AG04450 (cell line): Measurements from ENCODE around the gene SETD7. TPM values are rescaled to one million over a fixed set of nuclear protein-coding genes. Genes with fewer than 3 reads are reported as not detected.

Source experiments
- CTCF ChIA-PET: fragments of 300-600, 350-600 bp; formaldehyde crosslinking; extraction: SDS; loops from one replicate; lab custom pipeline; 2022; ENCODE audit warnings: antibody characterized with exemption, inconsistent platforms; lab: Charles Lee
- POLR2A ChIA-PET: fragments of 350-600 bp; formaldehyde crosslinking; extraction: SDS; loops from one replicate; lab custom pipeline; 2021; ENCODE audit warnings: antibody characterized with exemption, inconsistent platforms; lab: Yijun Ruan, JAX
- DNase-seq: peaks from one replicate; pipeline ENCODE4 v3.0.0-alpha.2; 2011; ENCODE audit warnings: low read depth, low spot score
- H3K27ac ChIP-seq: one replicate; pipeline ENCODE4 v1.5.1; 2012; ENCODE audit warnings: low read depth, low read length, control low read depth
- H3K27me3 ChIP-seq: one replicate; pipeline ENCODE4 v1.6.0; 2012; ENCODE audit warnings: low read length; ENCODE audit not compliant: control insufficient read depth, insufficient read depth
- H3K4me3 ChIP-seq: 2 replicates; pipeline ENCODE4 v1.5.1; 2011; ENCODE audit warnings: mild to moderate bottlenecking, low read depth, low read length, control low read depth
- H3K9me3 ChIP-seq: 2 replicates; pipeline ENCODE4 v1.5.1; 2012; ENCODE audit warnings: low read length; ENCODE audit not compliant: control insufficient read depth, insufficient read depth
- CTCF ChIP-seq: IDR thresholded peaks from 2 replicates; pipeline ENCODE4 v1.5.1; 2011; ENCODE audit warnings: low read depth, low read length, control low read depth, inconsistent platforms
- polyA plus RNA-seq: library from polyadenylated mRNA; depleted of rRNA; stranded (reverse); fragments of >200 nt; gene quantifications from 2 replicates; pipeline ENCODE4 v1.2.3, GENCODE V29; 2011

SETD7 gene
- polyA plus RNA-seq, 1 experiment: 21.5 TPM

GRCh38 chr4:139568206-139568955 is 12.4 kb upstream of the SETD7 start:
- Histone ChIP-seq H3K9me3 (no peaks in the 10 kb centered on the region), H3K27ac (no peak overlapping the region), H3K27me3 (peaks cover under 1% of the 10 kb centered on the region), H3K4me3 (no peak overlapping the region)
- no peak for TF ChIP-seq CTCF
- no peak for DNase-seq
- ChIA-PET POLR2A (no interaction called here), CTCF (interaction anchor here (0.9 to 1.5 kb wide), 3 partner anchors 11 to 89 kb away, joined by 3 to 7 read pairs (median 3); no protein-coding TSS in a partner anchor)

GRCh38 chr4:139567159-139567870 is 11.3 kb upstream of the SETD7 start:
- no peaks in the 10 kb centered on the region for H3K9me3 ChIP-seq

GRCh38 chr4:139564502-139564901 is 8.5 kb upstream of the SETD7 start:
- H3K27ac ChIP-seq: no peak overlapping the region
- no peak for DNase-seq
- ChIA-PET CTCF (interaction anchor here (0.8 to 1.5 kb wide), 3 partner anchors 39 to 1045 kb away, joined by 3 to 4 read pairs (median 3); no protein-coding TSS in a partner anchor), POLR2A (no interaction called here)
- H3K27me3 ChIP-seq: peaks cover 11% of the 10 kb centered on the region
- 0 out of 2 replicates have a peak, but pooled peaks have one; percentile 12 for TF ChIP-seq CTCF
- H3K9me3 ChIP-seq: no peaks in the 10 kb centered on the region
- no peak overlapping the region for H3K4me3 ChIP-seq

More at GRCh38 chr4:139567159-139567870, 11.3 kb upstream of the SETD7 start:
- ChIA-PET POLR2A (no interaction called here), CTCF (no interaction called here)
- H3K4me3 ChIP-seq: no peak overlapping the region
- no peak for TF ChIP-seq CTCF
- H3K27me3 ChIP-seq: peaks cover 3% of the 10 kb centered on the region
- no peak for DNase-seq
- H3K27ac ChIP-seq: no peak overlapping the region

- no peak overlapping the region for H3K4me3 ChIP-seq
- H3K27ac ChIP-seq: no peak overlapping the region
- TF ChIP-seq CTCF: no peak
- CTCF ChIA-PET: interaction anchor here (1.5 kb wide), 1 partner anchor 40 kb away, joined by 4 read pairs; no protein-coding TSS in a partner anchor
- peaks cover 15% of the 10 kb centered on the region for H3K27me3 ChIP-seq
- POLR2A ChIA-PET: no interaction called here
- H3K9me3 ChIP-seq: no peaks in the 10 kb centered on the region
- no peak for DNase-seq
Observed at GRCh38 chr4:139563515-139563914, 7.5 kb upstream of the SETD7 start.

GRCh38 chr4:139562839-139563238 is 6.8 kb upstream of the SETD7 start:
- no peaks in the 10 kb centered on the region for H3K9me3 ChIP-seq
- no peak for TF ChIP-seq CTCF
- no peak overlapping the region for H3K4me3 ChIP-seq
- POLR2A ChIA-PET: no interaction called here
- CTCF ChIA-PET: no interaction called here
- H3K27me3 ChIP-seq: peaks cover 22% of the 10 kb centered on the region
- DNase-seq: no peak
- H3K27ac ChIP-seq: no peak overlapping the region
